ENCODE measurements around the gene TSEN34. TPM values are rescaled to one million over a fixed set of nuclear protein-coding genes. Genes with fewer than 3 reads are reported as not detected.
A peak's percentile ranks its signal among the peaks of the same experiment; 100 is the strongest.

TSEN34 gene
- total and polyA plus RNA-seq, 3 donors from 2014 or later = 73.1 to 177 (median 162) TPM

DNA sequence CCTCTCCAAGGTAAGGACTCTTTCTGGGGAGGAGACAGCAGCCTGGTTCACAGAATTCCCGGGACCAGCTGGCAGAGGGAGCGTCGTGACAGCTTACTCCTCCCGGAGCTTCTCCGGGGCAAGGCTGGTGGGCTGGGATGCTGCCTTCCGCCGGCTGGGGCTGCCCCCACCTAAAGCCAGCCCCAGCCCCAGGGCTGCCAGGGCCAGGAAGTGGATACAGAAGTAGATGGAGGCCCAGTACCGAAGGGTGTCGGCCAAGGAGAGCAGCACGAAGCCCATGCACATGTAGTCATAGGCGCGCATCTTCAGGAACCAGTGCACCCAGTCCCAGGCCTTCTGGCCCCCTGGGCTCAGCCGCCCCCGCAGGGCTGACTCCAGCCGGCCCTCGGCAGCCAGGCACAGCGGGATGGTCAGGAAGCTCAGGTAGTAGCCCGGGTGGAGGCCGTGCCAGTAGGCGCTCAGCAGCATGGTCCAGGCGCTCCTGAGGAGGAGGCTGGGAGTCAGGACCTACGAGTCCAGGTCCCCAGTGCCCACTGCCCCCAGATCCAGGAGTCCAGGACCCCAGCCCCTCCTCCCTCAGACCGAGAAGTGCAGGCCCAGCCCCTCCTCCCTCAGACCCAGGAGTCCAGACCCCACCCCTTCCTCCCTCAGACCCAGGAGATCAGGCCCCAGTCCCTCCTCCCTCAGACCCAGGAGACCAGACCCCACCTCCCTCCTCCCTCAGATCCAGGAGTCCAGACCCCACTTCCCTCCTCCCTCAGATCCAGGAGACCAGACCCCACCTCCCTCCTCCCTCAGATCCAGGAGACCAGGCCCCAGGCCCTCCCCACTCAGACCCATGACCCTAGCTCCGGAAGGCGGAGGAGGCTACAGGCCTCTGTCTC, 16.9 kb upstream of the TSEN34 start:
- intact Hi-C loops (cut with DNase I; ENCODE audit: low total_unique reads) = no loop called here
- Histone ChIP-seq H3K27ac (no peak overlapping the region), H3K36me3 (ENCODE audit: low read depth, missing control alignments) (no peaks in the 10 kb centered on the region), H3K27me3 (no peaks in the 10 kb centered on the region), H3K4me3 (no peak overlapping the region), H3K4me1 (peaks cover 6% of the 10 kb centered on the region), H3K9me3 (no peaks in the 10 kb centered on the region)
- no peak for DNase-seq
- WGBS, 2 donors = 59 to 82% methylated on average over 6 to 19 of the region's 25 CpGs
- TF ChIP-seq POLR2A (IDR thresholded peaks at IDR 0.05) = no peak
- TF ChIP-seq, protein P1, sequence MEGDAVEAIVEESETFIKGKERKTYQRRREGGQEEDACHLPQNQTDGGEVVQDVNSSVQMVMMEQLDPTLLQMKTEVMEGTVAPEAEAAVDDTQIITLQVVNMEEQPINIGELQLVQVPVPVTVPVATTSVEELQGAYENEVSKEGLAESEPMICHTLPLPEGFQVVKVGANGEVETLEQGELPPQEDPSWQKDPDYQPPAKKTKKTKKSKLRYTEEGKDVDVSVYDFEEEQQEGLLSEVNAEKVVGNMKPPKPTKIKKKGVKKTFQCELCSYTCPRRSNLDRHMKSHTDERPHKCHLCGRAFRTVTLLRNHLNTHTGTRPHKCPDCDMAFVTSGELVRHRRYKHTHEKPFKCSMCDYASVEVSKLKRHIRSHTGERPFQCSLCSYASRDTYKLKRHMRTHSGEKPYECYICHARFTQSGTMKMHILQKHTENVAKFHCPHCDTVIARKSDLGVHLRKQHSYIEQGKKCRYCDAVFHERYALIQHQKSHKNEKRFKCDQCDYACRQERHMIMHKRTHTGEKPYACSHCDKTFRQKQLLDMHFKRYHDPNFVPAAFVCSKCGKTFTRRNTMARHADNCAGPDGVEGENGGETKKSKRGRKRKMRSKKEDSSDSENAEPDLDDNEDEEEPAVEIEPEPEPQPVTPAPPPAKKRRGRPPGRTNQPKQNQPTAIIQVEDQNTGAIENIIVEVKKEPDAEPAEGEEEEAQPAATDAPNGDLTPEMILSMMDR (IDR thresholded peaks at IDR 0.05) = no peak

DNA sequence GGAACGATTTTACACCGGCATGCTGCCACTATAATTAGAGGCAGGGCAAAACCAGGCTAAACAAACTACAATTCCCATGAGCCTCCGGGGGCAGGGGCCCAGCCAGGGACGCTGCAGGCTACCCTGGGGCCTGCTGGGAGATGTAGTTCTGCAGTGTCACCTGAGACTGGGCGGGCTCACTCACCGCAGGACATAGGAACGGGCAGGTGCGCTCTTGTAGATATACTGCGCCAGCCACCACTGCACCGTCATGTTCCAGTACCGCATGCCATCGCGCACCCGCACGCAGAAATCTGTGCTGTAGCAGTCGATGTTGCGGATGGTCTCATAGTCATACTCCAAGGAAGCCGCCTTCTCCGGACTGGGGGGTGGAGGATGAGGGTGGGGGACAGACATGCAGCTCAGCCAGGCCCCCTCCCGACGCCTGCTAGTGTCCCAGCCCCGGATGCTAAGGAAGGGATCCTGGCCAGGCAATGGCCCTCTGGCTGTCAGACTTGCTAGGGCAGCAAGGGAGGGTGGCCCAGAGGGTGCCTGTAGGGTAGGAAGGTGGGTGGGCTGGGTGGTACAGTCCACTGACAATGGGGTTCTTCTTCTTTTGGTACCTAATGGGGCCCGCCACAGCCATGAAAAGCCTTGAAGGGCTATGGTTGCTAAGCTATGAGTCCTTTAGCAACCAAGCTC, 12.4 kb upstream of the TSEN34 start:
- H3K27ac ChIP-seq = no peak overlapping the region
- no peak overlapping the region for H3K4me3 ChIP-seq
- H3K4me1 ChIP-seq = no peaks in the 10 kb centered on the region
- H3K36me3 ChIP-seq (ENCODE audit: low read depth, missing control alignments) = no peaks in the 10 kb centered on the region
- no peaks in the 10 kb centered on the region for H3K27me3 ChIP-seq
- 66 to 90% methylated on average over 7 to 21 of the region's 23 CpGs for WGBS, 2 donors
- peak; percentile 57 for DNase-seq
- no peak for TF ChIP-seq POLR2A (IDR thresholded peaks at IDR 0.05)
- TF ChIP-seq, protein P1 (IDR thresholded peaks at IDR 0.05) = no peak
- H3K9me3 ChIP-seq = no peaks in the 10 kb centered on the region
- intact Hi-C loops (cut with DNase I; ENCODE audit: low total_unique reads) = no loop called here

DNA sequence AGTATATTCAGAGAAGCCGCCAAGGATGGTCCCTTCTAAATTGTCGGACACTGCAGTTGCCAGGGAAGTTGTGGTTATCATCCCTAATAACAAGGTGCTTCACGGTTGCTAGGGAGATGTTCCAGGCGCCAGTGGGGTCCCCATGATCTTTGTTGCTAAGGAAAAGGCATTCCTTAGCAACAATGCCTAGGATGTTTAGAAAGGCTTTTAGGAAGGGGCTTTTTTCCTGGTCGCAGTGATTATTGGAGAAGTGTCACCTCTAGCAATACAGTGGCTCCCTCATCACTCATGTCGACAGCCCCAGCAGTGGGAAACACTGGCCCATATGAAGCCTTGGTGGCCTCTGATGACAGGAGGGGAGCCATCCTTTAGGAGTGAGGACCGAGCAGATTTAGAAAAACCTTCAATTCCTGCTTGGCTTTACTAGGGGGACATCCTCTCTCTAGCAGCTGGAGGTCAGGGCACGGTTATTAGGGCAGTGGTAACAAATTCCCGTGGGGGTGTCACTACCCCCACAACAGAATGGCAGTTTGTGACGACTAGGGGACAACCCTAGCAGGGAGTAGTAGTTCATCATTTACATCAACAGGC, 11.8 kb upstream of the TSEN34 start:
- no peaks in the 10 kb centered on the region for H3K9me3 ChIP-seq
- H3K4me3 ChIP-seq = no peak overlapping the region
- H3K27me3 ChIP-seq = no peaks in the 10 kb centered on the region
- no peaks in the 10 kb centered on the region for H3K4me1 ChIP-seq
- intact Hi-C loops (cut with DNase I; ENCODE audit: low total_unique reads) = no loop called here
- H3K27ac ChIP-seq = no peak overlapping the region
- TF ChIP-seq POLR2A (IDR thresholded peaks at IDR 0.05) = no peak
- TF ChIP-seq, protein P1 (IDR thresholded peaks at IDR 0.05) = no peak
- WGBS, 2 donors = 78 to 81% methylated on average over 10 of the region's 10 CpGs
- DNase-seq = no peak
- no peaks in the 10 kb centered on the region for H3K36me3 ChIP-seq (ENCODE audit: low read depth, missing control alignments)

DNA sequence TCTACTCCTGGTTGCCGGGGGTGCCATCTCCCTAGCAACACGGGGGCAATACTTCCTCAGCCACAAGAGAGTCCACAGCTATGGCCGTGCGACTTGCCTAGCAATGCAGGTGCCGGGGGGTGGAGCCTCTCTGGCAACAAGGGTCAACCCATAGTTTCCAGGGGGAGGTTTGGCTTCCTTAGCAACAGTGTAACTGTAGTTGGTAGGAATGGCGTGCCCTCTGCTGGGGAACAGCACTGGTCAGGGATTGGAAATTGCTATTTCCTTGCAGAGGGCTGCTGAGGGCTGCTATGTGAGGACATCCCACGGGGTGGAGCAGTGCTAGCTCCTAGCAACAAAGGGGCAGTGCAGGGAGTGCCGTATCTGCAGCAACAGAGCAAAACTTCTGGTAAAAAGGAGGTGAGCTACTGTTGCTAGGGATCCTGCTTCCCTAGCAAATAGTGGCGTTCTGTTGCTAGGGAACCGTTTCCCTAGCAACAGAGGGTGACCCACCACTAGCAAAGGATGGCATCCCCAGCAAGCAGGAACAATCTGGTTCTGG, 11.1 kb upstream of the TSEN34 start:
- intact Hi-C loops (cut with DNase I; ENCODE audit: low total_unique reads) = no loop called here
- H3K36me3 ChIP-seq (ENCODE audit: low read depth, missing control alignments) = no peaks in the 10 kb centered on the region
- H3K4me1 ChIP-seq = no peaks in the 10 kb centered on the region
- DNase-seq = peak; percentile 87
- TF ChIP-seq POLR2A (IDR thresholded peaks at IDR 0.05) = no peak
- TF ChIP-seq, protein P1 (IDR thresholded peaks at IDR 0.05) = peak; percentile 19 to 37 (median 32)
- H3K27me3 ChIP-seq = no peaks in the 10 kb centered on the region
- H3K27ac ChIP-seq = no peak overlapping the region
- no peak overlapping the region for H3K4me3 ChIP-seq
- 49 to 74% methylated on average over 9 to 10 of the region's 10 CpGs for WGBS, 2 donors
- no peaks in the 10 kb centered on the region for H3K9me3 ChIP-seq
